SK-N-SH (cell line): Measurements from ENCODE around the gene NRG3. TPM values are rescaled to one million over a fixed set of nuclear protein-coding genes. Genes with fewer than 3 reads are reported as not detected.

ENCODE experiments used
- CTCF ChIA-PET: fragments of 300-600, 350-600 bp; formaldehyde crosslinking; extraction: SDS; loops from one replicate; lab custom pipeline; 2021; lab: Yijun Ruan, JAX
- POLR2A ChIA-PET: fragments of 350-600 bp; sonication (Branson Sonifier 250); formaldehyde crosslinking; extraction: SDS; loops from one replicate; lab custom pipeline; 2020; ENCODE audit warnings: antibody characterized with exemption, inconsistent platforms; lab: Yijun Ruan, JAX
- DNase-seq: peaks from one replicate; pipeline ENCODE4 v3.0.0; 2012
- H2AFZ ChIP-seq: fragments of 200-600 bp; sonication (generic); 2 replicates; pipeline ENCODE4 v1.8.1; 2016; ENCODE audit warnings: antibody characterized with exemption, mild to moderate bottlenecking, low read depth
- H3F3A ChIP-seq: fragments of 200-600 bp; sonication (generic); replicated peaks from 2 replicates; pipeline ENCODE3; 2016; ENCODE audit warnings: antibody characterized with exemption, mild to moderate bottlenecking; ENCODE audit not compliant: insufficient read depth
- H3K27ac ChIP-seq, 2 experiments: fragments of 200-500 bp in 1 of 2; fragments of 200-600 bp in 1 of 2; sonication (Bioruptor generic) in 1 of 2; sonication (generic), shearing (Covaris generic) in 1 of 2; 2 replicates each; pipeline versions ENCODE4 v1.5.1 to v1.6.1; 2014 to 2016; ENCODE audit warnings: low read depth in 2 of 2, inconsistent platforms in 1 of 2, low read length in 1 of 2, mild to moderate bottlenecking in 1 of 2, mixed read lengths in 1 of 2
- H3K27me3 ChIP-seq: fragments of 200-600 bp; sonication (generic), shearing (Covaris generic); 2 replicates; pipeline ENCODE4 v1.6.1; 2016; ENCODE audit warnings: mixed run types; ENCODE audit not compliant: insufficient read depth
- H3K36me3 ChIP-seq, 2 experiments: fragments of 200-500 bp in 1 of 2; fragments of 200-600 bp in 1 of 2; sonication (Bioruptor generic) in 1 of 2; sonication (generic) in 1 of 2; replicated peaks in 1 of 2; 2 replicates each; pipeline versions ENCODE3 to v1.5.1; 2014 to 2016; ENCODE audit warnings: low read length in 1 of 2, mild to moderate bottlenecking in 1 of 2; ENCODE audit not compliant: insufficient read depth in 2 of 2, control insufficient read depth in 1 of 2
- H3K4me1 ChIP-seq, 2 experiments: fragments of 200-500 bp in 1 of 2; fragments of 200-600 bp in 1 of 2; sonication (Bioruptor generic) in 1 of 2; sonication (generic), shearing (Covaris generic) in 1 of 2; 2 replicates each; pipeline versions ENCODE4 v1.5.1 to v1.6.1; 2014 to 2016; ENCODE audit warnings: low read depth in 1 of 2, low read length in 1 of 2, mixed run types in 1 of 2; ENCODE audit not compliant: insufficient read depth in 2 of 2, control insufficient read depth in 1 of 2
- H3K4me2 ChIP-seq: fragments of 200-600 bp; sonication (generic), shearing (Covaris generic); 2 replicates; pipeline ENCODE4 v1.6.1; 2017; ENCODE audit warnings: mixed run types
- H3K4me3 ChIP-seq, 2 experiments: fragments of 200-500 bp in 1 of 2; fragments of 200-600 bp in 1 of 2; sonication (Bioruptor generic) in 1 of 2; sonication (generic), shearing (Covaris generic) in 1 of 2; 2 replicates each; pipeline versions ENCODE4 v1.5.1 to v1.8.1; 2014 to 2016; ENCODE audit warnings: low read depth in 2 of 2, inconsistent platforms in 1 of 2, low read length in 1 of 2, mild to moderate bottlenecking in 1 of 2, mixed read lengths in 1 of 2, moderate library complexity in 1 of 2
- H3K79me2 ChIP-seq: fragments of 200-600 bp; sonication (generic); 2 replicates; pipeline ENCODE4 v1.8.1; 2017; ENCODE audit warnings: mild to moderate bottlenecking; ENCODE audit not compliant: insufficient read depth
- H3K9ac ChIP-seq: fragments of 200-600 bp; sonication (generic); 2 replicates; pipeline ENCODE4 v1.6.1; 2017; ENCODE audit warnings: mixed run types
- H3K9me2 ChIP-seq: fragments of 200-600 bp; sonication (generic); 2 replicates; pipeline ENCODE4 v1.6.1; 2017; ENCODE audit warnings: mixed run types
- H3K9me3 ChIP-seq: fragments of 200-600 bp; sonication (generic); 2 replicates; pipeline ENCODE4 v1.6.1; 2017; ENCODE audit warnings: mixed run types, mild to moderate bottlenecking, moderate library complexity
- H4K20me1 ChIP-seq: fragments of 200-600 bp; sonication (generic); 2 replicates; pipeline ENCODE4 v1.6.1; 2017; ENCODE audit warnings: mild to moderate bottlenecking, mixed run types; ENCODE audit not compliant: insufficient read depth
- CHD2 ChIP-seq: fragments of 150-350 bp; IDR thresholded peaks from 2 replicates; pipeline ENCODE4 v1.6.1; 2018; ENCODE audit warnings: low read length; ENCODE audit not compliant: partially characterized antibody
- CTCF ChIP-seq: fragments of 200-600 bp; sonication (generic); IDR thresholded peaks from 2 replicates; pipeline ENCODE4 v1.6.1; 2017; ENCODE audit warnings: antibody characterized with exemption, mild to moderate bottlenecking, moderate library complexity
- EP300 ChIP-seq, 2 experiments: IDR thresholded peaks; 2 replicates each; pipeline versions ENCODE4 v1.4.0 to v1.6.1; 2012; ENCODE audit warnings: borderline replicate concordance in 1 of 2, low read depth in 1 of 2, low read length in 1 of 2
- FOSL2 ChIP-seq: IDR thresholded peaks from 2 replicates; pipeline ENCODE4 v1.4.0; 2012; ENCODE audit warnings: low read depth, mild to moderate bottlenecking, moderate library complexity, borderline replicate concordance
- FOXM1 ChIP-seq: IDR thresholded peaks from 2 replicates; pipeline ENCODE4 v1.4.0; 2012; ENCODE audit warnings: low read depth, mild to moderate bottlenecking
- JUND ChIP-seq: IDR thresholded peaks from 2 replicates; pipeline ENCODE4 v1.4.0; 2012
- MAX ChIP-seq: IDR thresholded peaks from 2 replicates; pipeline ENCODE4 v1.4.0; 2012; ENCODE audit warnings: low read depth
- MEF2A ChIP-seq: IDR thresholded peaks from 2 replicates; pipeline ENCODE4 v1.4.0; 2012; ENCODE audit warnings: low read depth, borderline replicate concordance
- MXI1 ChIP-seq: IDR thresholded peaks from 2 replicates; pipeline ENCODE4 v1.6.1; 2012; ENCODE audit warnings: mild to moderate bottlenecking, low read depth, low read length, improper control_type of control experiment
- NFIC ChIP-seq: IDR thresholded peaks from 2 replicates; pipeline ENCODE4 v1.4.0; 2012; ENCODE audit warnings: borderline replicate concordance
- PBX3 ChIP-seq: IDR thresholded peaks from 2 replicates; pipeline ENCODE4; 2012
- POLR2AphosphoS5 ChIP-seq: IDR thresholded peaks from 2 replicates; pipeline ENCODE4 v1.6.1; 2012; ENCODE audit warnings: low read depth, low read length
- RCOR1 ChIP-seq: fragments of 150-350 bp; IDR thresholded peaks from 2 replicates; pipeline ENCODE4 v1.6.1; 2017; ENCODE audit warnings: antibody characterized with exemption, low read length
- RXRA ChIP-seq: IDR thresholded peaks from 2 replicates; pipeline ENCODE4 v1.4.0; 2012; ENCODE audit warnings: low read depth, mild to moderate bottlenecking, borderline replicate concordance
- SIN3A ChIP-seq: IDR thresholded peaks from 2 replicates; pipeline ENCODE4 v1.6.1; 2012; ENCODE audit warnings: low read depth, mild to moderate bottlenecking, low read length, moderate library complexity, borderline replicate concordance
- TCF12 ChIP-seq: IDR thresholded peaks from 2 replicates; pipeline ENCODE4 v1.4.0; 2012
- TEAD4 ChIP-seq: IDR thresholded peaks from 2 replicates; pipeline ENCODE4 v1.4.0; 2012; ENCODE audit warnings: mild to moderate bottlenecking, borderline replicate concordance; ENCODE audit not compliant: insufficient read depth
- USF2 ChIP-seq: fragments of 150-350 bp; IDR thresholded peaks from 2 replicates; pipeline ENCODE4 v1.6.1; 2017; ENCODE audit warnings: antibody characterized with exemption, low read length, low read depth, borderline replicate concordance
- YY1 ChIP-seq: IDR thresholded peaks from 2 replicates; pipeline ENCODE4 v1.4.0; 2012; ENCODE audit warnings: low read depth, mild to moderate bottlenecking
- ZBTB33 ChIP-seq: IDR thresholded peaks from 2 replicates; pipeline ENCODE4 v1.4.0; 2012; ENCODE audit warnings: low read depth, borderline replicate concordance
- WGBS: methylation state at CpG from one replicate; pipeline ENCODE4 v1.1.6; 2017; ENCODE audit warnings: low lambda C conversion rate; 5-methylcytosine and 5-hydroxymethylcytosine counted together
- polyA plus RNA-seq, 3 experiments: library from polyadenylated mRNA; depleted of rRNA; stranded (reverse); fragments of >200 nt; gene quantifications; 2 replicates each; pipeline ENCODE4 v1.2.3, GENCODE V29; 2012

The NRG3 gene
- polyA plus RNA-seq, 1 of the 3 experiments (the other 2 are of a cell fraction), result 0.03 TPM

- H3K9ac ChIP-seq, result peak overlapping the region; percentile 70
- 7% methylated on average over 5 of the region's 5 CpGs for WGBS
- H4K20me1 ChIP-seq, result no peaks in the 10 kb centered on the region
- peaks cover 31% of the 10 kb centered on the region for H3F3A ChIP-seq
- no peaks in the 10 kb centered on the region for H3K79me2 ChIP-seq
- no peaks in the 10 kb centered on the region for H3K36me3 ChIP-seq
- H3K27ac ChIP-seq, result peak overlapping the region; percentile 85 to 97
- POLR2A ChIA-PET, result no interaction called here
- H3K27me3 ChIP-seq, result no peaks in the 10 kb centered on the region
- H3K4me1 ChIP-seq, result peaks cover 15 to 24% of the 10 kb centered on the region in 2 experiments
- no peaks in the 10 kb centered on the region for H3K9me2 ChIP-seq
- H3K9me3 ChIP-seq, result no peaks in the 10 kb centered on the region
- no peak overlapping the region; the same call in 1 of the 2 replicates for H2AFZ ChIP-seq
- H3K4me2 ChIP-seq, result peak overlapping the region; percentile 49
- no peak for DNase-seq
- H3K4me3 ChIP-seq, result no peak overlapping the region; a peak in 1 of 4 replicates
- peak; percentile 41 to 96; a peak in 3 of 4 replicates for TF ChIP-seq EP300 (IDR thresholded peaks at IDR 0.05; ENCODE audit: borderline replicate concordance in 1 of 2, low read depth in 1 of 2, low read length in 1 of 2)
- TF ChIP-seq RCOR1, result no peak
- peak; percentile 82 for TF ChIP-seq MAX
- TF ChIP-seq NFIC, result peak; percentile 96
- peak; percentile 61; the same call in 1 of the 2 replicates for TF ChIP-seq MEF2A
- peak; percentile 65 for TF ChIP-seq RXRA
- TF ChIP-seq ZBTB33, result 0 out of 2 replicates have a peak, but pooled peaks have one; percentile 42
- TF ChIP-seq TCF12, result peak; percentile 90
- TF ChIP-seq YY1, result peak; percentile 52; the same call in 1 of the 2 replicates
- TF ChIP-seq USF2, result no peak
- peak; percentile 93 for TF ChIP-seq TEAD4
- no peak for TF ChIP-seq MXI1
- TF ChIP-seq CTCF, result no peak
- peak; percentile 96 for TF ChIP-seq JUND
- TF ChIP-seq CHD2, result no peak
- TF ChIP-seq POLR2AphosphoS5, result peak; percentile 78; the same call in 1 of the 2 replicates
- TF ChIP-seq PBX3, result peak; percentile 77
- TF ChIP-seq FOSL2, result peak; percentile 97
- peak; percentile 91; the same call in 1 of the 2 replicates for TF ChIP-seq FOXM1
- TF ChIP-seq SIN3A, result no peak
- CTCF ChIA-PET, result no interaction called here
Measured at GRCh38 chr10:82982110-82982608, 1107.2 kb downstream of the NRG3 start.
